HL-60 (cell line): Measurements from ENCODE around the gene ZBTB44.
"Not testable (repeated sequence)": the region's sequence is repeated elsewhere in the genome, so short reads cannot be mapped to it uniquely, and the experiment has no call there.

Experiments used
- CTCF ChIP-seq: IDR thresholded peaks from one replicate; pipeline ENCODE4 v1.5.1; 2011; ENCODE audit warnings: low read length, control low read depth, inconsistent platforms; ENCODE audit not compliant: insufficient read depth
- GABPA ChIP-seq: IDR thresholded peaks from 2 replicates; pipeline ENCODE4 v1.6.1; 2012; ENCODE audit warnings: low read depth
- POLR2AphosphoS5 ChIP-seq: IDR thresholded peaks from 2 replicates; pipeline ENCODE4 v1.6.1; 2012; ENCODE audit warnings: low read depth
- SPI1 ChIP-seq: IDR thresholded peaks from 2 replicates; pipeline ENCODE4 v1.6.1; 2012; ENCODE audit warnings: low read depth, mild to moderate bottlenecking, borderline replicate concordance
- TF ChIP-seq, protein P1 (sequence below): IDR thresholded peaks from 2 replicates; pipeline ENCODE4 v1.6.1; 2012; ENCODE audit warnings: low read depth; ENCODE audit not compliant: insufficient replicate concordance

GRCh38 chr11:130281341-130281740, 33.4 kb downstream of the ZBTB44 start:
- not testable (repeated sequence) for TF ChIP-seq CTCF, GABPA, POLR2AphosphoS5, SPI1
- TF ChIP-seq, protein P1, sequence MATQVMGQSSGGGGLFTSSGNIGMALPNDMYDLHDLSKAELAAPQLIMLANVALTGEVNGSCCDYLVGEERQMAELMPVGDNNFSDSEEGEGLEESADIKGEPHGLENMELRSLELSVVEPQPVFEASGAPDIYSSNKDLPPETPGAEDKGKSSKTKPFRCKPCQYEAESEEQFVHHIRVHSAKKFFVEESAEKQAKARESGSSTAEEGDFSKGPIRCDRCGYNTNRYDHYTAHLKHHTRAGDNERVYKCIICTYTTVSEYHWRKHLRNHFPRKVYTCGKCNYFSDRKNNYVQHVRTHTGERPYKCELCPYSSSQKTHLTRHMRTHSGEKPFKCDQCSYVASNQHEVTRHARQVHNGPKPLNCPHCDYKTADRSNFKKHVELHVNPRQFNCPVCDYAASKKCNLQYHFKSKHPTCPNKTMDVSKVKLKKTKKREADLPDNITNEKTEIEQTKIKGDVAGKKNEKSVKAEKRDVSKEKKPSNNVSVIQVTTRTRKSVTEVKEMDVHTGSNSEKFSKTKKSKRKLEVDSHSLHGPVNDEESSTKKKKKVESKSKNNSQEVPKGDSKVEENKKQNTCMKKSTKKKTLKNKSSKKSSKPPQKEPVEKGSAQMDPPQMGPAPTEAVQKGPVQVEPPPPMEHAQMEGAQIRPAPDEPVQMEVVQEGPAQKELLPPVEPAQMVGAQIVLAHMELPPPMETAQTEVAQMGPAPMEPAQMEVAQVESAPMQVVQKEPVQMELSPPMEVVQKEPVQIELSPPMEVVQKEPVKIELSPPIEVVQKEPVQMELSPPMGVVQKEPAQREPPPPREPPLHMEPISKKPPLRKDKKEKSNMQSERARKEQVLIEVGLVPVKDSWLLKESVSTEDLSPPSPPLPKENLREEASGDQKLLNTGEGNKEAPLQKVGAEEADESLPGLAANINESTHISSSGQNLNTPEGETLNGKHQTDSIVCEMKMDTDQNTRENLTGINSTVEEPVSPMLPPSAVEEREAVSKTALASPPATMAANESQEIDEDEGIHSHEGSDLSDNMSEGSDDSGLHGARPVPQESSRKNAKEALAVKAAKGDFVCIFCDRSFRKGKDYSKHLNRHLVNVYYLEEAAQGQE, result not testable (repeated sequence)
